Neural progenitor cell (in vitro differentiated cells): ENCODE data around the gene HOXD12. TPM values are rescaled to one million over a fixed set of nuclear protein-coding genes. Genes with fewer than 3 reads are reported as not detected.

Experiments used
- DNase-seq: peaks from one replicate; pipeline ENCODE4 v3.0.0-alpha.2; 2016; ENCODE audit warnings: low spot score
- H2AFZ ChIP-seq: fragments of 200-600 bp; sonication (generic); replicated peaks from 2 replicates; pipeline ENCODE4 v1.6.1; 2016; ENCODE audit warnings: antibody characterized with exemption
- H3F3A ChIP-seq: fragments of 200-600 bp; sonication (generic); 2 replicates; pipeline ENCODE4 v1.6.1; 2016; ENCODE audit warnings: antibody characterized with exemption, low read depth
- H3K27ac ChIP-seq: fragments of 200-600 bp; sonication (generic); 2 replicates; pipeline ENCODE4 v1.5.1; 2016; ENCODE audit warnings: mild to moderate bottlenecking
- H3K27me3 ChIP-seq: fragments of 200-600 bp; sonication (generic); 2 replicates; pipeline ENCODE4 v1.6.1; 2016; ENCODE audit warnings: mild to moderate bottlenecking, moderate library complexity
- H3K36me3 ChIP-seq: fragments of 200-600 bp; sonication (generic); 2 replicates; pipeline ENCODE4 v1.5.1; 2016
- H3K4me1 ChIP-seq: fragments of 200-600 bp; sonication (generic); 2 replicates; pipeline ENCODE4 v1.6.1; 2016; ENCODE audit warnings: mixed run types
- H3K4me2 ChIP-seq: fragments of 200-600 bp; sonication (generic); 2 replicates; pipeline ENCODE4 v1.6.1; 2016
- H3K4me3 ChIP-seq: fragments of 200-600 bp; sonication (generic); 2 replicates; pipeline ENCODE4 v1.5.1; 2016
- H3K79me2 ChIP-seq: fragments of 200-600 bp; sonication (generic); 2 replicates; pipeline ENCODE4 v1.6.1; 2016; ENCODE audit warnings: low read depth
- H3K9ac ChIP-seq: fragments of 200-600 bp; sonication (generic); 2 replicates; pipeline ENCODE4 v1.6.1; 2016
- H3K9me3 ChIP-seq: fragments of 200-600 bp; sonication (generic); 2 replicates; pipeline ENCODE4 v1.5.1; 2016; ENCODE audit warnings: low read depth
- H4K20me1 ChIP-seq: fragments of 200-600 bp; sonication (generic); 2 replicates; pipeline ENCODE4 v1.6.1; 2016; ENCODE audit warnings: low read depth
- H3K27ac Mint-ChIP-seq: 3 replicates; pipeline ENCODE4 v1.8.0; 2021; ENCODE audit warnings: mixed read lengths
- H3K27me3 Mint-ChIP-seq: 2 replicates; pipeline ENCODE4 v1.8.0; 2022; ENCODE audit warnings: low read depth, mild to moderate bottlenecking, inconsistent platforms, moderate library complexity, mixed read lengths; ENCODE audit not compliant: insufficient read depth
- H3K36me3 Mint-ChIP-seq: 3 replicates; pipeline ENCODE4 v1.8.0; 2021; ENCODE audit warnings: mixed read lengths
- H3K4me1 Mint-ChIP-seq: 3 replicates; pipeline ENCODE4 v1.8.0; 2021; ENCODE audit warnings: mixed read lengths
- H3K4me3 Mint-ChIP-seq: 3 replicates; pipeline ENCODE4 v1.8.0; 2021; ENCODE audit warnings: mild to moderate bottlenecking, moderate library complexity, mixed read lengths
- H3K9me3 Mint-ChIP-seq: 3 replicates; pipeline ENCODE4 v1.8.0; 2020; ENCODE audit warnings: mixed read lengths
- EZH2 ChIP-seq: fragments of 200-600 bp; sonication (generic); IDR thresholded peaks from 2 replicates; pipeline ENCODE4 v1.6.1; 2017; ENCODE audit warnings: antibody characterized with exemption, mild to moderate bottlenecking, moderate library complexity
- EZH2phosphoT487 ChIP-seq: fragments of 200-600 bp; sonication (generic); IDR thresholded peaks from 2 replicates; pipeline ENCODE4 v1.6.1; 2017; ENCODE audit warnings: antibody characterized with exemption
- total RNA-seq: library from RNA; depleted of rRNA; stranded (reverse); fragments of >200 nt; gene quantifications from 2 replicates; pipeline ENCODE4 v1.2.3, GENCODE V29; 2015; ENCODE audit warnings: low replicate concordance
- TF ChIP-seq, protein P1 (sequence below): fragments of 200-600 bp; sonication (generic); IDR thresholded peaks from 2 replicates; pipeline ENCODE4 v1.5.1; 2017; ENCODE audit warnings: antibody characterized with exemption, mild to moderate bottlenecking

The HOXD12 gene
- total RNA-seq, 1 donor from 2014 or later, result not detected

DNA sequence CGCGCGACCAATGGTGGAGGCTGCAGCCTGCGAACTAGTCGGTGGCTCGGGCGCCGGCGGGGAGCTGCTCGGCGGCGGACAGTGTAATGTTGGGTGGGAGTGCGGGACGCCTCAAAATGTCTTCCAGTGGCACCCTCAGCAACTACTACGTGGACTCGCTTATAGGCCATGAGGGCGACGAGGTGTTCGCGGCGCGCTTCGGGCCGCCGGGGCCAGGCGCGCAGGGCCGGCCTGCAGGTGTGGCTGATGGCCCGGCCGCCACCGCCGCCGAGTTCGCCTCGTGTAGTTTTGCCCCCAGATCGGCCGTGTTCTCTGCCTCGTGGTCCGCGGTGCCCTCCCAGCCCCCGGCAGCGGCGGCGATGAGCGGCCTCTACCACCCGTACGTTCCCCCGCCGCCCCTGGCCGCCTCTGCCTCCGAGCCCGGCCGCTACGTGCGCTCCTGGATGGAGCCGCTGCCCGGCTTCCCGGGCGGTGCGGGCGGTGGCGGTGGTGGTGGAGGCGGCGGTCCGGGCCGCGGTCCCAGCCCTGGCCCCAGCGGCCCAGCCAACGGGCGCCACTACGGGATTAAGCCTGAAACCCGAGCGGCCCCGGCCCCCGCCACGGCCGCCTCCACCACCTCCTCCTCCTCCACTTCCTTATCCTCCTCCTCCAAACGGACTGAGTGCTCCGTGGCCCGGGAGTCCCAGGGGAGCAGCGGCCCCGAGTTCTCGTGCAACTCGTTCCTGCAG is 23.3 kb downstream of the HOXD12 start, which contains the start of gene HOXD9:
Gene HOXD9 (plus strand): TSS at position 37 of the 728 bp plus-strand sequence. CDS start 50 bp downstream, at position 87.
- H3K27ac ChIP-seq, result no peak within 1 kb of the TSS
- no peaks in the 10 kb centered on the region for H3K4me1 ChIP-seq
- H3K9me3 Mint-ChIP-seq, result peaks cover 9% of the 10 kb centered on the region
- no peaks in the 10 kb centered on the region for H3K9me3 ChIP-seq
- peaks cover 86% of the 10 kb centered on the region for H3K27me3 Mint-ChIP-seq
- TF ChIP-seq EZH2phosphoT487 (peak; percentile 79), EZH2 (peak; percentile 73)
- TF ChIP-seq, protein P1, sequence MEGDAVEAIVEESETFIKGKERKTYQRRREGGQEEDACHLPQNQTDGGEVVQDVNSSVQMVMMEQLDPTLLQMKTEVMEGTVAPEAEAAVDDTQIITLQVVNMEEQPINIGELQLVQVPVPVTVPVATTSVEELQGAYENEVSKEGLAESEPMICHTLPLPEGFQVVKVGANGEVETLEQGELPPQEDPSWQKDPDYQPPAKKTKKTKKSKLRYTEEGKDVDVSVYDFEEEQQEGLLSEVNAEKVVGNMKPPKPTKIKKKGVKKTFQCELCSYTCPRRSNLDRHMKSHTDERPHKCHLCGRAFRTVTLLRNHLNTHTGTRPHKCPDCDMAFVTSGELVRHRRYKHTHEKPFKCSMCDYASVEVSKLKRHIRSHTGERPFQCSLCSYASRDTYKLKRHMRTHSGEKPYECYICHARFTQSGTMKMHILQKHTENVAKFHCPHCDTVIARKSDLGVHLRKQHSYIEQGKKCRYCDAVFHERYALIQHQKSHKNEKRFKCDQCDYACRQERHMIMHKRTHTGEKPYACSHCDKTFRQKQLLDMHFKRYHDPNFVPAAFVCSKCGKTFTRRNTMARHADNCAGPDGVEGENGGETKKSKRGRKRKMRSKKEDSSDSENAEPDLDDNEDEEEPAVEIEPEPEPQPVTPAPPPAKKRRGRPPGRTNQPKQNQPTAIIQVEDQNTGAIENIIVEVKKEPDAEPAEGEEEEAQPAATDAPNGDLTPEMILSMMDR, result no peak
- H3K36me3 ChIP-seq, result no peaks in the 10 kb centered on the region
- peaks cover 2% of the 10 kb centered on the region for H3F3A ChIP-seq
- peaks cover 100% of the 10 kb centered on the region for H3K27me3 ChIP-seq
- H2AFZ ChIP-seq, result peak within 1 kb of the TSS; percentile 68
- no peak within 1 kb of the TSS for H3K27ac Mint-ChIP-seq
- peaks cover 5% of the 10 kb centered on the region for H3K4me1 Mint-ChIP-seq
- no peaks in the 10 kb centered on the region for H3K79me2 ChIP-seq
- peak; percentile 67 for DNase-seq
- H4K20me1 ChIP-seq, result peaks cover 86% of the 10 kb centered on the region
- H3K4me3 ChIP-seq, result peak within 1 kb of the TSS; percentile 42
- H3K36me3 Mint-ChIP-seq, result peaks cover 3% of the 10 kb centered on the region
- no peak within 1 kb of the TSS for H3K9ac ChIP-seq
- peak within 1 kb of the TSS; percentile 79 for H3K4me2 ChIP-seq
- H3K4me3 Mint-ChIP-seq, result peak within 1 kb of the TSS; percentile 81

DNA sequence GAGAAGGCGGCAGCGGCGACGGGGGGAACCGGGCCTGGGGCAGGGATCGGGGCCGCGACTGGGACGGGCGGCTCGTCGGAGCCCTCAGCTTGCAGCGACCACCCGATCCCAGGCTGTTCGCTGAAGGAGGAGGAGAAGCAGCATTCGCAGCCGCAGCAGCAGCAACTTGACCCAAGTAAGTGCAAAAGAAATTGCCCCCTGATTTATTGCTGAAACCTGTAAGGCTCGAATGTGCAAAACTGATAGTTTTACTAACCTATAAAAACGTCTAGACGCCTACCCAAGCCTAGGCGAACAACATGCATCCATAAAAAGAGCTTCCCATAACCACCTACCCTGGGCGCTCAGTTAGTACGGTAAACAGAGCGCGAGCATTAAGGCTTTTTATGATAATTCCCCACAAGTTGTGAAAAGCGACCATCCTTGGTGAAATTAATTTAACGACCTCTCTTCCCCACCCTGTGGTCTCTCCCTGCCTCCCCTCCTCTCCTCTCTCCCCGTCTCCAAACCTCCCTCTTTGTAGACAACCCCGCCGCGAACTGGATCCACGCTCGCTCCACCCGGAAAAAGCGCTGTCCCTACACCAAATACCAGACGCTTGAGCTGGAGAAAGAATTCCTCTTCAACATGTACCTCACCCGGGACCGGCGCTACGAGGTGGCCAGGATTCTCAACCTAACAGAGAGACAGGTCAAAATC is 24.0 kb downstream of the HOXD12 start:
- Histone ChIP-seq H3K9me3 (no peaks in the 10 kb centered on the region), H3K9ac (no peak overlapping the region), H3K27me3 (peaks cover 100% of the 10 kb centered on the region), H3K4me2 (peak overlapping the region; percentile 79), H3F3A (peaks cover 3% of the 10 kb centered on the region), H3K36me3 (no peaks in the 10 kb centered on the region), H3K4me1 (no peaks in the 10 kb centered on the region), H3K27ac (no peak overlapping the region), H3K4me3 (peak overlapping the region; percentile 42), H4K20me1 (peaks cover 88% of the 10 kb centered on the region), H2AFZ (peak overlapping the region; percentile 68), H3K79me2 (no peaks in the 10 kb centered on the region)
- DNase-seq, result no peak
- peak overlapping the region; percentile 38 for H3K4me3 Mint-ChIP-seq
- peaks cover 7% of the 10 kb centered on the region for H3K9me3 Mint-ChIP-seq
- H3K4me1 Mint-ChIP-seq, result peaks cover 11% of the 10 kb centered on the region
- H3K27ac Mint-ChIP-seq, result no peak overlapping the region
- peaks cover 3% of the 10 kb centered on the region for H3K36me3 Mint-ChIP-seq
- H3K27me3 Mint-ChIP-seq, result peaks cover 85% of the 10 kb centered on the region
- TF ChIP-seq EZH2phosphoT487 (peak; percentile 87), EZH2 (no peak)

DNA sequence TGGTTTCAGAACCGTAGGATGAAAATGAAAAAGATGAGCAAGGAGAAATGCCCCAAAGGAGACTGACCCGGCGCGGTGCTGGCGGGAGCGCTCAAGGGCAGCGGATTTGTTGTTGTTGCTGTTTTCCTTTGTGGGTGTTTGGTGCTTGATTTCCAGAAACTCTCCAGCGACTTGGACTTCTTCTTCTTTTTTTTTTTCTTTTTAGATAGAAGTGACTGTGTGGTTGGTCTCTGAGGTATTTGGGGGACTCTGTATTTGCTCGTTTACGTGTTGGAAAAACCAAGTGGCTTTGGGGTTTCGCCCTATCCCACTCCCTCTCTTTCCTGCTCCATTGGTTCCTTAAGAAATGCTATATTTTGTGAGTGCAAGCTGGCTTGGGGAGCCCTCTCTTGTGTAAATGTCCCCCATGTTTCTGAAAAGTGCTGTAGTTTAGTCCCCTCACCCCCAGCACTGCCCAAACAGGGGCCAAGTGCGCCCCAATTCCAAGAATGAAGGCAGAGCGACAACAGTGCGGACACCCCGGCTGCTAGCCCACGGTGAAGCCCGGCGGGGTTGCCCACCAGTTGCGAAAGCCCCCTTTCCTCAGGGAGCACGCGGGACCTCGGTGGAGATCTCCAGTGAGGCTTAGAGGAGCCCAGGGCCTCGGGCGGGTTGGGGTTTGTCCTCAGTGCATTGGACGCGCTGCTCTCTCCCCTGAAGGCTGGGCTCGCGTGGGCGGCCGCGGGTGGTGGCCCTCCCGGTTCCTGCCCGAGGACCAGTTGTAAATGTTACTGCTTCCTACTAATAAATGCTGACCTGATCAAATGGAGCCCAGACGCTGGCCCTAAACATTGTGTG is 24.7 kb downstream of the HOXD12 start:
- H3K9me3 Mint-ChIP-seq, result peaks cover 5% of the 10 kb centered on the region
- Histone ChIP-seq H4K20me1 (peaks cover 92% of the 10 kb centered on the region), H3K9me3 (no peaks in the 10 kb centered on the region), H3K36me3 (no peaks in the 10 kb centered on the region), H3F3A (peaks cover 3% of the 10 kb centered on the region), H3K9ac (no peak overlapping the region), H3K27me3 (peaks cover 100% of the 10 kb centered on the region), H3K4me2 (no peak overlapping the region), H3K79me2 (no peaks in the 10 kb centered on the region), H3K27ac (no peak overlapping the region), H3K4me3 (no peak overlapping the region), H3K4me1 (no peaks in the 10 kb centered on the region), H2AFZ (no peak overlapping the region)
- peak overlapping the region; percentile 38 for H3K4me3 Mint-ChIP-seq
- peaks cover 85% of the 10 kb centered on the region for H3K27me3 Mint-ChIP-seq
- H3K4me1 Mint-ChIP-seq, result peaks cover 17% of the 10 kb centered on the region
- no peak for DNase-seq
- no peaks in the 10 kb centered on the region for H3K36me3 Mint-ChIP-seq
- no peak overlapping the region for H3K27ac Mint-ChIP-seq
- peak; percentile 87 for TF ChIP-seq EZH2
- TF ChIP-seq EZH2phosphoT487, result peak; percentile 45
- TF ChIP-seq, protein P1, result no peak
